CD14-positive monocyte (primary cell): ENCODE results near the gene AKR1C1. TPM values are rescaled to one million over a fixed set of nuclear protein-coding genes. Genes with fewer than 3 reads are reported as not detected.
"Not testable (repeated sequence)": the region's sequence is repeated elsewhere in the genome, so short reads cannot be mapped to it uniquely, and the experiment has no call there.

Source experiments
- DNase-seq, 3 donors: peaks; one replicate each; pipeline ENCODE4 v3.0.0-alpha.2; 2011 to 2022
- H2AFZ ChIP-seq: 2 replicates; pipeline ENCODE4 v1.6.0; 2012; ENCODE audit warnings: mild to moderate bottlenecking, low read depth, low read length, inconsistent platforms; ENCODE audit not compliant: insufficient read depth, poor library complexity, severe bottlenecking
- H3K27ac ChIP-seq, 2 donors: 1 replicate in 1 of 2; 2 replicates in 1 of 2; pipeline ENCODE4 v1.5.1; 2012 to 2013; ENCODE audit warnings: low read length in 2 of 2, control low read depth in 1 of 2, inconsistent platforms in 1 of 2, low read depth in 1 of 2, mild to moderate bottlenecking in 1 of 2
- H3K27me3 ChIP-seq, 2 donors: one replicate each; pipeline versions ENCODE4 v1.6.0 to v1.6.1; 2011 to 2013; ENCODE audit warnings: low read length in 2 of 2; ENCODE audit not compliant: control insufficient read depth in 2 of 2, insufficient read depth in 2 of 2
- H3K36me3 ChIP-seq, 2 donors: replicated peaks in 1 of 2; 1 replicate in 1 of 2; 2 replicates in 1 of 2; pipeline versions ENCODE4 v1.5.1 to v1.6.1; 2012 to 2013; ENCODE audit warnings: low read length in 2 of 2, control low read depth in 1 of 2, inconsistent platforms in 1 of 2, mild to moderate bottlenecking in 1 of 2; ENCODE audit not compliant: insufficient read depth in 2 of 2, control insufficient read depth in 1 of 2
- H3K4me1 ChIP-seq, 2 donors: 1 replicate in 1 of 2; 2 replicates in 1 of 2; pipeline versions ENCODE4 v1.5.1 to v1.6.1; 2012 to 2013; ENCODE audit warnings: low read length in 2 of 2, control low read depth in 1 of 2, inconsistent platforms in 1 of 2, mild to moderate bottlenecking in 1 of 2, moderate library complexity in 1 of 2; ENCODE audit not compliant: insufficient read depth in 2 of 2, control insufficient read depth in 1 of 2
- H3K4me2 ChIP-seq: replicated peaks from 2 replicates; pipeline ENCODE3; 2012; ENCODE audit warnings: low read length, moderate library complexity, mild to moderate bottlenecking; ENCODE audit not compliant: poor library complexity, severe bottlenecking; ENCODE audit errors: extremely low read depth
- H3K4me3 ChIP-seq, 3 experiments: fragments of 200-600 bp in 1 of 3; sonication (generic) in 1 of 3; replicated peaks in 1 of 3; 1 replicate in 2 of 3; 2 replicates in 1 of 3; pipeline ENCODE4 v1.5.1; 2011 to 2013; ENCODE audit warnings: low read length in 3 of 3, mild to moderate bottlenecking in 3 of 3, control low read depth in 2 of 3, low read depth in 2 of 3, inconsistent platforms in 1 of 3, moderate library complexity in 1 of 3
- H3K79me2 ChIP-seq: 2 replicates; pipeline ENCODE4 v1.6.0; 2012; ENCODE audit warnings: mild to moderate bottlenecking, control low read depth, inconsistent platforms, low read length, moderate library complexity; ENCODE audit not compliant: insufficient read depth
- H3K9ac ChIP-seq: 2 replicates; pipeline ENCODE4 v1.6.0; 2017; ENCODE audit warnings: low read length, mild to moderate bottlenecking; ENCODE audit not compliant: insufficient read depth, poor library complexity, severe bottlenecking
- H3K9me3 ChIP-seq, 2 donors: replicated peaks in 1 of 2; 1 replicate in 1 of 2; 2 replicates in 1 of 2; pipeline versions ENCODE4 v1.5.1 to v1.6.1; 2012 to 2013; ENCODE audit warnings: low read length in 2 of 2, control low read depth in 1 of 2; ENCODE audit not compliant: control insufficient read depth in 1 of 2, insufficient read depth in 1 of 2
- H4K20me1 ChIP-seq: 2 replicates; pipeline ENCODE4 v1.6.0; 2012; ENCODE audit warnings: mild to moderate bottlenecking, low read length, control low read depth, moderate library complexity; ENCODE audit not compliant: insufficient read depth
- H3K27ac Mint-ChIP-seq, 7 donors: one replicate each; pipeline ENCODE4 v1.8.0; 2020; ENCODE audit warnings: mild to moderate bottlenecking in 7 of 7, mixed read lengths in 7 of 7, moderate library complexity in 6 of 7, inconsistent platforms in 2 of 7
- H3K27me3 Mint-ChIP-seq, 3 donors: one replicate each; pipeline ENCODE4 v1.8.0; 2021 to 2022; ENCODE audit warnings: low read depth in 3 of 3, mild to moderate bottlenecking in 3 of 3, mixed read lengths in 3 of 3, moderate library complexity in 3 of 3, inconsistent platforms in 1 of 3
- H3K36me3 Mint-ChIP-seq, 2 donors: one replicate each; pipeline ENCODE4 v1.8.0; 2020; ENCODE audit warnings: mixed read lengths in 2 of 2, inconsistent platforms in 1 of 2, mild to moderate bottlenecking in 1 of 2
- H3K4me1 Mint-ChIP-seq: one replicate; pipeline ENCODE4 v1.8.0; 2020; ENCODE audit warnings: mild to moderate bottlenecking, mixed read lengths
- H3K4me3 Mint-ChIP-seq, 2 donors: one replicate each; pipeline ENCODE4 v1.8.0; 2020; ENCODE audit warnings: mild to moderate bottlenecking in 2 of 2, mixed read lengths in 2 of 2, moderate library complexity in 1 of 2
- H3K9me3 Mint-ChIP-seq, 7 donors: one replicate each; pipeline ENCODE4 v1.8.0; 2020 to 2022; ENCODE audit warnings: mixed read lengths in 7 of 7, mild to moderate bottlenecking in 6 of 7, moderate library complexity in 6 of 7, inconsistent platforms in 2 of 7
- WGBS: methylation state at CpG from one replicate; pipeline ENCODE4 v1.1.5; 2013; ENCODE audit warnings: missing lambda C conversion rate; ENCODE audit not compliant: insufficient coverage; 5-methylcytosine and 5-hydroxymethylcytosine counted together
- intact Hi-C, 2 donors: fragments of 100-400 bp; cut with micrococcal nuclease; formaldehyde crosslinking; loops; one replicate each; pipeline versions ENCODE4 v1.15.0 to v1.15.1; 2023
- polyA plus RNA-seq, 3 donors: library from polyadenylated mRNA; depleted of rRNA in 1 of 3; unstranded in 2 of 3; stranded (reverse) in 1 of 3; fragments of 300-500 nt in 2 of 3; fragments of >200 nt in 1 of 3; fragmentation: Illumina TruSeq in 2 of 3; gene quantifications; 1 replicate in 2 of 3; 2 replicates in 1 of 3; pipeline ENCODE4 v1.2.3, GENCODE V29; 2012 to 2021
- TF ChIP-seq, protein P1 (sequence below): fragments of 200-600 bp; IDR thresholded peaks from one replicate; pipeline ENCODE4 v1.8.0; 2022; ENCODE audit warnings: antibody characterized with exemption, mild to moderate bottlenecking

AKR1C1 gene
- polyA plus RNA-seq, 3 donors = 0.07 to 0.85 TPM; not detected in 1

- Mint-ChIP-seq H3K4me3 (no peak overlapping the region), H3K9me3 (peaks cover 0 to 6% (median 3%) of the 10 kb centered on the region in 7 donors), H3K4me1 (no peaks in the 10 kb centered on the region), H3K27ac (no peak overlapping the region), H3K36me3 (no peaks in the 10 kb centered on the region), H3K27me3 (peaks cover 0 to 2% (median 0%) of the 10 kb centered on the region in 3 donors)
- TF ChIP-seq, protein P1, sequence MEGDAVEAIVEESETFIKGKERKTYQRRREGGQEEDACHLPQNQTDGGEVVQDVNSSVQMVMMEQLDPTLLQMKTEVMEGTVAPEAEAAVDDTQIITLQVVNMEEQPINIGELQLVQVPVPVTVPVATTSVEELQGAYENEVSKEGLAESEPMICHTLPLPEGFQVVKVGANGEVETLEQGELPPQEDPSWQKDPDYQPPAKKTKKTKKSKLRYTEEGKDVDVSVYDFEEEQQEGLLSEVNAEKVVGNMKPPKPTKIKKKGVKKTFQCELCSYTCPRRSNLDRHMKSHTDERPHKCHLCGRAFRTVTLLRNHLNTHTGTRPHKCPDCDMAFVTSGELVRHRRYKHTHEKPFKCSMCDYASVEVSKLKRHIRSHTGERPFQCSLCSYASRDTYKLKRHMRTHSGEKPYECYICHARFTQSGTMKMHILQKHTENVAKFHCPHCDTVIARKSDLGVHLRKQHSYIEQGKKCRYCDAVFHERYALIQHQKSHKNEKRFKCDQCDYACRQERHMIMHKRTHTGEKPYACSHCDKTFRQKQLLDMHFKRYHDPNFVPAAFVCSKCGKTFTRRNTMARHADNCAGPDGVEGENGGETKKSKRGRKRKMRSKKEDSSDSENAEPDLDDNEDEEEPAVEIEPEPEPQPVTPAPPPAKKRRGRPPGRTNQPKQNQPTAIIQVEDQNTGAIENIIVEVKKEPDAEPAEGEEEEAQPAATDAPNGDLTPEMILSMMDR = no peak
- Histone ChIP-seq H2AFZ (no peak overlapping the region), H3K36me3 (no peaks in the 10 kb centered on the region), H3K27ac (no peak overlapping the region), H3K9me3 (no peaks in the 10 kb centered on the region), H3K27me3 (no peaks in the 10 kb centered on the region), H3K4me3 (no peak overlapping the region), H3K9ac (no peak overlapping the region), H3K4me2 (no peak overlapping the region), H3K79me2 (no peaks in the 10 kb centered on the region), H4K20me1 (no peaks in the 10 kb centered on the region), H3K4me1 (no peaks in the 10 kb centered on the region)
- peak in 1 of 3 donors; percentile 15 for DNase-seq
- 68% methylated on average over 3 of the region's 5 CpGs for WGBS
- intact Hi-C loops = no loop called here
Observed at GRCh38 chr10:4947635-4948596, 15.3 kb upstream of the AKR1C1 start.

DNA sequence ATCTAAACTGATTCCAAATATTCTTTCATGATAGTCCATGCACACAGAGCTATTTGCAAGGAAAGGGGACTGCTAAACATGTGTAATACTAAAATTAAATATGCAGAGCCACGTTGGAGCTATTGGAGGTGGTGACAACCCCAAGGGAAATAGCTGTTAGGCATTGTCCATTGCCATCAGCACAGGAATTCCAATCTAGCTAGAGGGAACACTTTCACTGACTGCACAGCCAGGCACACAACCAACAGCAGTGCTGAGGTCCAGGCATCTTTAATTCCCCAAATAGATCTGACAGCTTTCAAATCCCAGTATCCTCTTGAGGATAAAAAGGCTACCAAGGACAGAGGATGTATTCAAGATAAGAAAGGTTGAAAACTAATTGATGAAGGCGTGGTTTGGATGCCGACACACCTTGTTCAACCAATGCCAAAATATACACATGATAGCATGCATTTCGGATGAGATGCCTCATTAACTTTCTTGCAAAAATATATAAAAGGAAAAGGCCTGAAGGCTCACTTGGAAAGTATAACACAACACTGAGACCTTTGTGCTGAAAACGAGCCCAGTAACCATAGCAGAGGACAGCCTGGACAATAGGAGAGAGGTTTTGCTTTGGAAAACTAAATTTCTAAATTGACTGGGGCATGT, 11.6 kb upstream of the AKR1C1 start:
- H3K27me3 Mint-ChIP-seq, H3K4me3 ChIP-seq, H3K27me3 ChIP-seq, intact Hi-C loops, H3K9me3 Mint-ChIP-seq, H2AFZ ChIP-seq, DNase-seq, H3K79me2 ChIP-seq, H3K4me1 Mint-ChIP-seq, H3K36me3 Mint-ChIP-seq, H3K27ac ChIP-seq, H3K36me3 ChIP-seq, H3K4me1 ChIP-seq, H3K4me3 Mint-ChIP-seq, H4K20me1 ChIP-seq, H3K4me2 ChIP-seq, H3K9me3 ChIP-seq, H3K9ac ChIP-seq: not testable (repeated sequence)
- WGBS = 80% methylated on average over 1 of the region's 5 CpGs
- H3K27ac Mint-ChIP-seq = peak overlapping the region in 1 of 7 donors; percentile 27
